ENCODE measurements around the gene PDLIM4.

Gene PDLIM4

DNA sequence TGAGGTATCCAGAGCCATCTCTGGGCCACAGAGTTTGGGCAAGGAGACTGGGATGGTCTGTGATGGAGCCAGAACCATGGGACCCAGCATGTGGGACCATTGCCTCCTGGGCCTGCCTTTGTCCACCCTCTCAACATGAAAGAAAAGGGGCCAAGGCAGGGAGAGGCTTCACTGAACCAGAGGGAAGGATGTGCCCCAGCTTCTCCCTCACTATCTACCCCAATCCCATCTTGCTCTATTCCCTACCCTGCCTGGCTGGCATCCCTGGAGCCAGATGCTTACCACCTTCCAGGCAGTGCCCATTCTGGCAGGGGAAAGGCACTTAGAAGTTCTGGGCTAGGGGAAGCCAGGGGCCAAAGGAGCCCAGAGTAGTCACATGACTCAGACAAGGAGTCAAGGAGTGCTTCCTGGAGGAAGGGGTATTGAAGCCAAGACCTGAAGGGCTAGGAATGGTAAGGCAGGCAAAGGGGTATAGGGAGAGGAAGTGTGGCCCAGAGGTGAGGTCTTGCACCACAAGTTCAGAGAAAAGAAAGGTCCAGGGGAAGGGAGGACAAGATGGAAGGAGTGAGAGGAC lies 9.8 kb downstream of the PDLIM4 start:
- DNase-seq (ENCODE audit: low read depth) = no peak

DNA sequence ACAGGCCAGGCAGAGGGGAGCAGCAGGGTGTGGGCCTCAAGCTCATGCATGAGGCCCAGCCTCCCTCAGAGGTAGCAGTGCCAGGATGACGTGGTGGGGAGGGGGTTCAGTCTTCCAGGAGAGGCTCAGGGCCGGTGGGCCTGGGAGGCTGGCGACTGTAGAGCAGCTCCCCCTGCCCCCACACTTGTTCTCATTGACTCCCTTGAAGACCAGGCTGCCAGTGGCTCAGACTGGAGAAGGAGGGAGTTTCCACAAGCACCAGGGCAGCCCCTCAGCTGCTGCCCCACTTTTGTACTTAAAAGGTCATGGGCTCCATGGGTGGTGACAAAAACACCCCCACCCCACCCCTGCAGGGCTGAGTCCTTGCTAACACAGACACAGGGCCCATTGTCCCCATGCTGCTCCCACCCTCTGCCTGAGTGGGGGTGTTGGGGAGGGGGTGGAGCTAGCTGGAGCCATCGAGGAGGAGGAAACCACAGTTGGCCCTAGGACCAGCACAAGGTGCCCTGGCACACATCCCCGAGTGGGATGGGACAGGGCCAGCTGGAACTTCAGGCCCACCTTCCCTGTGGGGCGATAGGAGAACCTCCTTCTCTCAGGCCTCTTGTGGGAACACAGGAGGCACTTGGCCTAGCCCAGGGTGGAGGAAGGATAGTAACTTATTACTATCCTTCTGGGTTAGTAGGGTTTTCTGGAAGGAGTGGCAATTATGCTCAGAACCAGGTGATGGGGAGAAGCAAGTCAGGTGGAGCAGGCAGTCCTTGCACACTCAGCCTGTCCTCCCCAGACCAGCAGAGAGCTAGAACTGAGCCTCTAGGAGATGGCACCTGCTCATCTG lies 10.7 kb downstream of the PDLIM4 start:
- DNase-seq (ENCODE audit: low read depth) = no peak

DNA sequence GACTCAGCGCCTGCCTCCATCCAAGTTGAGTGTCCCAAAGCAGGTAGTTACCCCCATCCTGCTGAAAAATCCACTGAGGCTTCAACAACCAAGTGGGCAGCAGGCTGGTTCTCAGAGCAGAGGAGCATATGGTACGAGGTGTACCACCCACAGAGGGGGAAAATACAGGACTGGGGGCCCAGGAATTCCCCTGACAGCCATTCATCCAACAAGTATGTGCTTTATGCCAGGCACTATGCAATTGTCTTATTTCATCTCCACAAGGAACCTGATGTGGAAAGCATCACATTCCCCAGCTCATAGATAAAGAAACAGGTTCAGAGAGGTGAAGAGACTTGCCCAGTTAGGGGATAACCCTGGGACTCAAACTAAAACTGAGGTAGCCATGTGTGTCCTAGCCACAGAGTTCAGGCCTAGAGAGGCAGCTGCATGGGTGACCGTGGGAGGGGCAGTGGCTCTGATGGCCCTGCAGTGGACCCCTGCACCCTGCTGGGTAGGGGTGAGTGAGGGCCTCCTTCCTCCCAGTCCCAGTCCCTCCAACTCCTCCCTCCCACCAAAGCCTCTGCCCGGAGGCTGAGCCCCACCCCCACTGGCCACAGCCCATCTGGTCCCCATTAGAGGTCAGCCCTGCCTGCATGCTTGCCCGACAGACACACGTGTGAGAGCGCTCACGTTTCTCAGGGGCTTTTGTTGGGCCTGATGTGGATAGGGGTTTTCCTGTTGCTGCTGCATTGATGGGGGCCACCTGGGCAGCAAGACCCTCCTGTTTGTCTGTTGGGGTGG lies 11.5 kb downstream of the PDLIM4 start:
- peak; percentile 86 for DNase-seq (ENCODE audit: low read depth)

DNA sequence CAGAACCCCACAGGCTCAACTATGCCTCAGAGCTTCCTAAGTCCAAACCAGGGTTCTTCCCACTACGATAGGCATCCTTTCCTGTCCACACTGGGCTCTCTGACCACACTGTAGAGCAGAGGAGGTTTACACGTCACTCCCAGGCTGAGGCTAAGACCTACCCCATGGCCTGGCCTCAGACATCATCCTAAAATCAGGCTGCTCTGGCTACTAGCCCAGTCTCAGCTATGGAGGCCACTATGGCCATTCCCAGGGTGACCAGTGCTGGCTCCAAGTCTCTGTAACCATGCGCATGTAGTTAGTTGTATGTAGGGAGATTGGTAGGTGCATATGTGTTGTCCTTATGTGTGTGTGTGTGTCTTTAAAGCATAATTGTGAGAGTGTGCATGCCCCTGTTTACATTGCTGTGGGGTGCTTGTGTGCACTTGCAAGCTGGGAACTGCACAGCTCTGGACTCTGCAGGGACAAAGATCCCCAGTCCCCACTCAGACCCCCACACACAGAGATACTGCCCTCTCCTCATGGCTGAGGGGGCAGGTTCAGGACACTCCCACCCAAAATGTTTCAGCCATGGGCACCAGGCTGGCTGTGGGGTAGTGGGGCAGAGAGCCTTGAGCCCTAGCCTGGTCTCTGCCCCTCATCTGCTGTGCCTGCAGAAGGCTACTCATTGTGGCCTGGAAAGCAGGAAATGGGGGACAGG lies 12.3 kb downstream of the PDLIM4 start:
- DNase-seq (ENCODE audit: low read depth) = peak; percentile 35

DNA sequence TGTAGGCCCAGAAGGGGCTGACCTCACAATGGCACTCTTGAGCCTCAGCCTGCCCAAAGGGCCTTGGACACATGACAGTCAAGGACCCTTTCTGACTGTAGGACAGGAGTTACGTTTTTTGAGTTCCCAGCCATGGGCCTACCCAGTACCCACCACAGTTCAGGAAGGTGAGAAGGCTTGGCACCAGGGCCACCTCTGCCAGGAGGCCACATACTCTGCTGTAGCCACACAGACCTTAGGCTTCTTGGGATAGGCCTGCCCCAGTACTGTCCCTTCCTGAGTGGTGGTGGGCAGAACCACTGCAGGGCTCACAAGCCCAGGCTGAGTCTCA lies 12.8 kb downstream of the PDLIM4 start:
- DNase-seq (ENCODE audit: low read depth) = no peak

DNA sequence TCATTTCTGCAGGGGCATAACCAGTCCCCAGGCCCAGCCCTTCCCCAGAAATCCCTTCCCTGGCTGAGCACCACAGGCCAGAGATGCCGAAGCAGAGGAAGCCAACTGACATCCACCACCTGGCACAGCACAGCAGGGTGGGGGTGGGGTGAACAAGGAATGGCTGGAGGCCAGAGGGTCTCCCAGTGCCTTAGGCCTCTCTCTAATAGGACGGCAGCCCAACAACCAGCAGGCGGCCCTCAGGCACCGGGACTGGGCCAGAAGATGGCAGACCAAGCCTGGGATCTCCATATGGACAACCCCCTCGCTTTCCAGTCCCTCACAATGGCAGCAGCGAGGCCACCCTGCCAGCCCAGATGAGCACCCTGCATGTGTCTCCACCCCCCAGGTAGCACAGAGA lies 13.2 kb downstream of the PDLIM4 start:
- no peak for DNase-seq (ENCODE audit: low read depth)

DNA sequence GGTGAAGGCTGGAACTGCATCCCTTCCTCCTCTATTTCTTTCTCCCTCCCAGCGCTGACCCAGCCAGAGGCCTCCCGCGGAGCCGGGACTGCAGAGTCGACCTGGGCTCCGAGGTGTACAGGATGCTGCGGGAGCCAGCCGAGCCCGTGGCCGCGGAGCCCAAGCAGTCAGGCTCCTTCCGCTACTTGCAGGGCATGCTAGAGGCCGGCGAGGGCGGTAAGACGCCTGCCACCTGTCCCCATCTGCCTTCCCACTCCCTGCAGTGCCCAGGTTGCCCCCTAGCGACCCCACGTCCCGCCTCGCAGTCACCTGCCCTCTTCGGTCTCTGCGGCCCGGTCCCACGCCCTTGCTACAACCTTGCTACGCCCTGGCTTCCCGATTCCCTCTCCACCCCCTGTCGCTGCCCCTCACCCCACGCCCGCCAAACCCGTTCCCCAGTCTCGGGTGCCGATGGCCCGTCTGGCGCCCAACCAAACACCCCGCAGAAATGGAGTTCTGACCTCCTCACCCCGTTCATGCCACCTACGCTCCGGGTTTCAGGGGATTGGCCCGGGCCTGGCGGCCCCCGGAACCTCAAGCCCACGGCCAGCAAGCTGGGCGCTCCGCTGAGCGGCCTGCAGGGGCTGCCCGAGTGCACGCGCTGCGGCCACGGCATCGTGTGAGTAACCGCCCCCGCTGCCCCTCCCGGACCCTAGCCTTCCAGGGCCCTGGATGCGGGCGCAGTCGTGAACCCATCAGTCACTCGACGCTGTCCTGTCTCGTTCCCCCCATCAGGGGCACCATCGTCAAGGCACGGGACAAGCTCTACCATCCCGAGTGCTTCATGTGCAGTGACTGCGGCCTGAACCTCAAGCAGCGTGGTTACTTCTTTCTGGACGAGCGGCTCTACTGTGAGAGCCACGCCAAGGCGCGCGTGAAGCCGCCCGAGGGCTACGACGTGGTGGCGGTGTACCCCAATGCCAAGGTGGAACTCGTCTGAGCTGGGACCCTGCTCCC lies 14.1 kb downstream of the PDLIM4 start:
- no peak for DNase-seq (ENCODE audit: low read depth)

DNA sequence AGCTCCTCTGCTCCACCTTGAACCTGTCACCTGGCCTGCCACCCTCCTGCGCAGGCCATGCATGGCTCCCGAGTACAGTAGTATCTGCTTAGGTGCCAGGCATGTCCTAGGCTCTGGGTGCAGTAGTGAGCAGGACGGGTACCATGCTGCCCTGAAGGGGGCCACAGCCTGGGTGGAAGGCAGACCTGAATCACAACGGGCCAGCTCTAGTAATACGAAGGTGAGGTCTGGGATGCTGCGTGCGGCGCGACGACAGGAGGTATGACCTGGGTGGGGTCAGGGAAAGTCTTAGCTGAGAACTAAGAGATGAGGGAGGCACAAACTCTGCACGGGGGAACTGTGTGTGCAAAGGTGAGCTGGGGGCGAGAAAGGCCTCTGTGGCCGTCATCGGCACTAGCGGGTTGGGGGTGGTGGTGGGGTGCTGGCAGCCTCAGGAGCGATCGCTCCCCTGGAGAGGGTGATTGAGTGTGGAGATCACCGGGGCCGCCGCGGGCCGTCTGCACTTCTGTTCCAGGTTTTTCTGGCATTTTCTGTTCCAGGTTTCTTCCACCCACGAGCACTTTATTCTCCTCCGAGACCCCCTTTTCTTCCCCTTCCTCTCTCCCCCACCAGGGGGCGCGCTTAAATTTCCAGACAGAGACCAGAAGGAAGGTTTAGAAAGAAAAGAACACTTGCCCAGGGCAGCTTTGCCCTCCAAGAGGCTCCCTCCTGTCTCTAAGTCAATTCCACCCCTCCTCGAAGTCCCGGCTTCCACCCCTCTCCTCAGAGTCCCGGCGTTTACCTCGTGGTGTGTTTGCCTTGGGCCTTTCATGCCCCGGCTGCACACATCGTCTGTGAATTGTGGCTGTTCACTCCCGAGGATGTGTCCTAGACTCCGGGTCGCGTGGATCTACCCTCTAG lies 15.1 kb downstream of the PDLIM4 start:
- peak; percentile 51 for DNase-seq (ENCODE audit: low read depth)

DNA sequence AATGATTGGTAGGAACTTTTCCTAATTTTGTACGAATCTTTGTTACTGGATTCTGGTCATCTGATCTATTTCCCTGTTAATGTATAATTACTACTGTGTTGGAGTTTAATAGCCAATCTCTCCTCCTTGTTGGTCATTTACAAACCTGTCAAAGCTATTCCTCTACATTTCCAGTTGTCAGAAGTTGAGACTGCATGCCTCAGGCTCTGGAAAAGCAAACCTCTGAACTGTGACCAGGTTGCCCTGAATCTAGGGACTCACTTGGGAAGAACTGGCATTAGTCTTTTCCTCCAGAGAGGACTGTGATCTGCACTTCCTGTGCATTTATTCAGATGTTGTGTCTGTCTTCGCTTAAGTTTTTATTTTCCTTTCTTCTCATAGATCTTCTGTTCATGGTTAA lies 16.1 kb downstream of the PDLIM4 start:
- no peak for DNase-seq (ENCODE audit: low read depth)

DNA sequence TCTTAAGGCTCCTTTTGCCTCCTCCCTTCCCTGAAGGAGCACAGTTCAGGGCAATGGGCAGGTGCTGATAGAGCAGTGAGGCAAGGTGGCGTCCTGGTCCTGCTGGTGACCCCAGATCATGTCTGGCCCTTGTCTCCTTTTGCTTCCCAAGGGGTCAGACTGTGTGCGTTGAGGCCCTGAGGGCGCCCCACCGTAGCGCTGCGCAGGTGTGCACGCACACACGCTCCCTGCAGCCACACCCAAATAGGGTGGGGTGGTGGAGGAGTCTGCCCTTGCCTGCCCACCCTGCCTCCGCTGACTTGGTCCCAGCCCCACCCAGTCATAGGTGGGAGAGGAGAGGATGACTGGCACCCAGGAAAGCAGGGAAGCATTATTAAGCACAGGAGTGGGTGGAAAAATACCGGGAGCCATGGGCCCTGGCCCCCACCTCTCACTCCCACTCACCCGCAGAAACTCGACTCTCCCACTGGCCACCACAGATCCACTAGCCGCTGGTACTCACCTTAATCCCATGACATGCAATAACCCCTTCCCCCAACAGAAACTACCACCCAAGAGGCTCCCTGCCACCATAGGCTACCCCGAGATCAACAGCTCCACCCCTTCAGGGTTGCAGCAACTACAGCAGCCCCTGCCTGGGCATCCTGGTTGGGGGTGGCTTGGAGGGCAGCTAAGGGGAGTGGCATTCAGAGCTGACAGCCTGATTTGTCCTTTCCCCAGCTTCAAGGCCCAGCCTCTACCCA lies 16.7 kb downstream of the PDLIM4 start:
- no peak for DNase-seq (ENCODE audit: low read depth)

DNA sequence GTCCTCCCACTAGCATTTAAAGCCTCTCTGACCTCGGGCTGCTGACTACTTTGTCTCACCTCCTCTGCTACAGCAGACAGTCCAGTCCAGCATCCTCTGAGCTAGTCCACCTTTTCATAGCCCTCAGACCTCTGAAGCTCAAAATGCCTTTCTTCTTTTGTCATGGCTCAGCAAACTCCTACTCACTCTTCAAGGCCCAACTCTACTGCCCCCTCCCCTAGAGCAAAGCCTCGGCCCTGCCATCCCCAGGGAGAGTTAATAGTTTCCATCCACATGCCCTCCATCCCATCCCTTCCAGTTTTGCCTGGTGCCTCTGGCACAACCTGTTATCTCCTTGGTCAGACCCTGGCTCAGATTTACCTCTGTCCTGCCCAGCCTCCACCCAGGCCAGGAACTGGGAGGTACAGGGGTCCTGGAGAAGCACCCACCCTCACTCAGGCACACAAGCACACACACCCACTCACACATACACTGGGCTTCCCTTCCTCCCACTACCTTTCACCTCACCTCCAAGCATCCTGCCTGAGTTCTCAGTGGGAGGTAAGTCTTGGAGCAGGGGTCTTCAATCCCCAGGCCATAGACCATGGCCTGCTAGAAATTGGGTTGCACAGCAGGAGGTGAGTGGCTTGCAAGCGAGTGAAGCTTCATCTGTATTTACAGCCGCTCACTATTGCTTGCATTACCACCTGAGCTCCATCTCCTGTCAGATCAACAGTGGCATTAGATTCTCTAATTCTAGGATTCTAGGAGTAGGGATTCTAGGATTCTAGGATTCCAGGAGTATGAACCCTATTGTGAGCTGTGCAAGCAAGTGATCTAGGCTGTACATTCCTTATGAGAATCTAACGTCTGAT lies 18.1 kb downstream of the PDLIM4 start:
- DNase-seq (ENCODE audit: low read depth) = no peak

DNA sequence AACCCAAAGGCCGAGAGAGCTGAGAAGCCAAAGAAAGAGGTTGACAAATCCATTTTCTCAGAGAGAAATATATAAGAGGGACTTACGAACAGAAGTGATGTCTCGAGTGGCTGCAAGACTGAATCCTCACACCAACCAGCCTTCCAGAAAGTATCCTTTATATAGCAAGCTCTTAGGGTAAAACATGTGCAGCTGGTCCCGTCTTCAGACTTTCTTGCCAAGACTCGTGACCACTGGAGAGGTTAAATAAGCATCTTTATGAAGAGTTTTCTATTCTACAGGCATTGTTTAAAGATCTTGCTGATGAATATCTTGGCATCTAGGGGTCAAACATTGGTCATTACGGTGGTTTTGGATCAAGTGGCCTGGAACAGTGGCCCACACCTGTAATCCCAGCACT lies 19.8 kb downstream of the PDLIM4 start:
- DNase-seq (ENCODE audit: low read depth) = no peak

DNA sequence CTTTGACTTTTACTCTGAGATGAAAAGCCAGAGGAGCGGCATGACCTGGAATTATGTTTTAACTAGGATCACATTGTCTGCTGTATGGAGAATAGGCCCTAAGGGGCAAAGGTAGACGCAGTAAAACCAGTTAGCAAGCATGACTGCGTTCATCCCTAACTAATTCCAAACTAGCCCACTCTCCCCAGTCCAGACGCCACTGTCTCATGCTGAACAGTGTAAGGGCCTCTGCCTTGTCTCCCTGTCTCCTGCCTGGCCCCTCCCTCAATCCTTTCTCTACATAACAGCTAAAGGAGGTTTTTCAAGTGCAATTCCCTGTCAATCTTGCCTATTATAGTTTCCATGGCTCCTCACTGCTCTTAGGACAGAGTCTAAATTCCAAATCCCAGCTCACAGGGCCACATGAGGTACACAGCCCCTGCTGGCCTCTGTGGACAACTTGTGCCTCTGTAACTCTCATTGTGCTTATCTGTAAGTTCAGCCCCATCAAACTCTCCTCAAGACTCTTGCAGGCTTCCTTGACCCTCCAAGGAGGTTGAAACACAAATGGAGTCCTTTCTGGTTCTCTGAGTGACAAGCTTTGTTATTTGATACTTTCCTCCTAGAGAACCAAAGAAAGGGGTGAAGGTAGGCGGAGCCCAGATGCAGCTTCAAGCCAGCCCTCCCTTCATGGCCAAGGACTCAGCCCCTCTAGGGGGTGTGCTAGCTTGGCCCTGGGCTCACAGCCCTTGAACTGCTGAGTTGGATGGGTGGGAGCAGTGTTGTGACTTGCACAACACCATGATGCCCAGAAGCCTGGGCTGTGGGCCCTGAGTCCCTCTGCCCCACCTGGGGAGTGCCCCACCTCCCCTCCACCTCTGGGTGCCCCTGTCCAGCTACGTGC lies 20.7 kb downstream of the PDLIM4 start:
- DNase-seq (ENCODE audit: low read depth) = no peak

DNA sequence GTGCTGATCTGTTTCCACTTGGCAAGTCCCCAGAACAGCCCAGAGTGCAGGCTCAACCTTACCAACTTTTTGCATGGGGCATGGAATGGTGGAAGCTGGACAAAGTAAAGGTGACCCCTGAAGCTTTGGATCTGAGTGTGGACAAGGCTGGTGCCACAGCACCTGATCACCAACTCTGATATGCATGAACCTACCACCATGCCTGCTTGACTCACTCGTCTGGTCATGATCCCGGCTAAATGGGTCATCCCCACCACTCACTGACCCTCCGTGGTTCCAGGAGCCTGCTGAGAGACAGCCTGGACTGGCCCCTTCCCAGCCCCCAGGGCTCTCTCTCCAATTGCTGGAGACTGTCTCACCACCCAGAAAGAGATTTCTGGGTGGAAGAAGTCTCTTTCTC lies 22.3 kb downstream of the PDLIM4 start:
- no peak for DNase-seq (ENCODE audit: low read depth)

DNA sequence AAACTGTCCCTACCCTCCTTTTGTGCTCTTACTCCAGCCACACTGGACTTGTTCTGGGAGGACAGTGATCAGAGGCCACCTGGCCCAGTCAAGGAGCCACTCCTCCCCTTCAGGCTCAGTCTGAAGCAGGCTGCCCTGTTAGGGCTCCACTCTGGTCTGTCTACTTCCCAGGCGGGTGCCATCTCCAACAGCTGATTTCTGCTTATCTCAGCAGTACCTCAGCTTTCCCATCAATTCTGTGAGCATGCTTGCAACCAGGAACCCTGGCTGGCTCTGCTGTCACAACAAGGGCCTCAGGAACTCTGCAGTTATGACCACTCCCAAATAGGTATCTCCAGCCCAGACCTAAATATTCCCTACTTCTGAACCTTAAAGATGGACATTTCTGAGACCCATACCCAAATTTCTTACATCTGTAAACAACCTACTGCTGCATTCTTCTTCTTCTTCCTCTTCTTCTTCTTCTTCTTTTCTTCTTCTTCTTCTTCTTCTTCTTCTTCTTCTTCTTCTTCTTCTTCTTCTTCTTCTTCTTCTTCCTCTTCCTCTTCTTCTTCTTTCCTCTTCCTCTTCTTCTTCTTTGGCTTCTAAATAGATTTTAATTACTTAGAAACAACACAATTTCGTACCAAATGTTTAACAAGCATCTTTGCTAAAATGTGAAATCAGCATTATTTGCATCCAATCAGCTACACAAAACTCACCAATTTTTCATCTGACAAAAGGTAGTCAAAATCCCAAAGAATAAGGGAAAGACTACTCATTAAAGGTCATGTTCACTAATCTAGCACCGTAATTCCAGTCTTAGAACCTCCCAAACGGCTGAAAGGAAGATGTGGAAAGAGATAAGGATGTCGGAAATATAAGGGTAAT lies 23.1 kb downstream of the PDLIM4 start:
- no peak for DNase-seq (ENCODE audit: low read depth)

DNA sequence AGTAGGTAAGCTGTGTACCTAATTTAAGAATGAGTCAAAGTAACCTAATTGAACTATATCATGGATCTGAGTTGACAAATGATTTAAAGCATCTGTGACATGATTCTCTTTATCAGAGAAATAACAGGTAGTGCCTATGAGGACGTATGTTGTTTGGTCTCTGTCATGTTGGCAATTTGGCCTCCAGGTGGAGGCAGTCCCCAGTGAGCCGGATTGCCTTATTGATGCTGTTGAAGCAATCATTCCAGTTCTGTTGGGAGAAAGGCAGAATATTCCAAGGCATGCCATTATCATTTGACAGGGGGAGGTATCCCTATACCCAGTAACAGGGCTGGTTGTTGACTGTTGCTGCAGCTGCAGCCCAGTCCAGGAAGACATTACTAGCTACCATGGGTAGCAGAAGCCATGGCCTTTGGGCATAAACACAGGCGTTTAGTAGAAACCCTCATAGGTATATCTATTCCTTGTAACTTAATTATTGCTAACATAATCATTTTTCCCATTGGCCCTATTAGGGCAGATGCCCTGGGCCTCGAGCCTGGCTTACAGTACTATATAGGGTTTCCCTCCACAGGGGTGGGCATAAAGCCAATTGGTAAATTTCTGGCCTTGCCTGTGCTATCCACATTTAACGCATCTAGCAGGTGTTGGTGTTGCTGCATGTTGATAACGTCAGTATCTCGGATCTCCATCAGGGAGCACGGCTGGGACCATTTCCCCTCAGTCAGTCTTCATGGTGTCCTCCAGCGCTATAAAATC lies 24.5 kb downstream of the PDLIM4 start:
- DNase-seq (ENCODE audit: low read depth) = no peak

Measured in EH (cell line).